Astrocyte (in vitro differentiated cells and primary cell): ENCODE data around the gene FAM78B. TPM values are rescaled to one million over a fixed set of nuclear protein-coding genes. Genes with fewer than 3 reads are reported as not detected.

Experiments used
- DNase-seq: peaks from one replicate; pipeline ENCODE4 v3.0.0-alpha.2; 2010; ENCODE audit warnings: low read depth
- FAIRE-seq: peaks from 2 replicates; lab custom pipeline; 2011; peaks lifted over from hg19 to GRCh38; lab: Jason Lieb, UNC
- H2AFZ ChIP-seq: 2 replicates; pipeline ENCODE4 v1.6.0; 2012; ENCODE audit warnings: low read depth, low read length, inconsistent platforms
- H3K27ac ChIP-seq: 2 replicates; pipeline ENCODE4 v1.5.1; 2011; ENCODE audit warnings: low read depth, low read length, inconsistent platforms
- H3K27me3 ChIP-seq: 2 replicates; pipeline ENCODE4 v1.6.0; 2011; ENCODE audit warnings: low read length, inconsistent platforms; ENCODE audit not compliant: insufficient read depth
- H3K36me3 ChIP-seq: 2 replicates; pipeline ENCODE4 v1.5.1; 2011; ENCODE audit warnings: low read length, inconsistent platforms; ENCODE audit not compliant: insufficient read depth
- H3K4me1 ChIP-seq: 2 replicates; pipeline ENCODE4 v1.5.1; 2011; ENCODE audit warnings: low read length, inconsistent platforms; ENCODE audit not compliant: insufficient read depth
- H3K4me2 ChIP-seq: 2 replicates; pipeline ENCODE4 v1.6.0; 2012; ENCODE audit warnings: low read length, inconsistent platforms
- H3K4me3 ChIP-seq: 2 replicates; pipeline ENCODE4 v1.5.1; 2011; ENCODE audit warnings: low read depth, mild to moderate bottlenecking, low read length, inconsistent platforms; ENCODE audit not compliant: insufficient read depth
- H3K79me2 ChIP-seq: 2 replicates; pipeline ENCODE4 v1.6.0; 2012; ENCODE audit warnings: mild to moderate bottlenecking, low read length, inconsistent platforms; ENCODE audit not compliant: insufficient read depth
- H3K9ac ChIP-seq: 2 replicates; pipeline ENCODE4 v1.6.0; 2012; ENCODE audit warnings: mild to moderate bottlenecking, low read length, inconsistent platforms
- H3K9me3 ChIP-seq: 2 replicates; pipeline ENCODE4 v1.5.1; 2012; ENCODE audit warnings: low read depth, mild to moderate bottlenecking, low read length, inconsistent platforms; ENCODE audit not compliant: insufficient read depth
- H4K20me1 ChIP-seq: 2 replicates; pipeline ENCODE4 v1.6.0; 2012; ENCODE audit warnings: low read length, inconsistent platforms; ENCODE audit not compliant: insufficient read depth
- H3K27ac Mint-ChIP-seq: one replicate; pipeline ENCODE4 v1.8.0; 2021; ENCODE audit warnings: mild to moderate bottlenecking, mixed read lengths; ENCODE audit not compliant: unreplicated experiment
- H3K27me3 Mint-ChIP-seq: one replicate; pipeline ENCODE4 v1.8.0; 2021; ENCODE audit warnings: low read depth, mixed read lengths; ENCODE audit not compliant: unreplicated experiment
- H3K36me3 Mint-ChIP-seq: one replicate; pipeline ENCODE4 v1.8.0; 2021; ENCODE audit warnings: low read depth, mixed read lengths; ENCODE audit not compliant: unreplicated experiment
- H3K4me1 Mint-ChIP-seq: one replicate; pipeline ENCODE4 v1.8.0; 2021; ENCODE audit warnings: low read depth, mixed read lengths; ENCODE audit not compliant: unreplicated experiment
- H3K4me3 Mint-ChIP-seq: one replicate; pipeline ENCODE4 v1.8.0; 2021; ENCODE audit warnings: mild to moderate bottlenecking, moderate library complexity, mixed read lengths; ENCODE audit not compliant: unreplicated experiment
- H3K9me3 Mint-ChIP-seq: one replicate; pipeline ENCODE4 v1.8.0; 2021; ENCODE audit warnings: mild to moderate bottlenecking, mixed read lengths; ENCODE audit not compliant: unreplicated experiment
- EZH2 ChIP-seq: IDR thresholded peaks from 2 replicates; pipeline ENCODE4 v1.6.1; 2012; ENCODE audit warnings: mild to moderate bottlenecking, low read length, inconsistent platforms; ENCODE audit not compliant: insufficient read depth
- total RNA-seq: library from RNA; stranded (reverse); gene quantifications from 2 replicates; pipeline ENCODE4 v1.2.1, GENCODE V29; 2021
- TF ChIP-seq, protein P1 (sequence below): IDR thresholded peaks from 2 replicates; pipeline ENCODE4 v1.5.1; 2011; ENCODE audit warnings: low read depth, mild to moderate bottlenecking, inconsistent platforms, low read length, moderate library complexity; ENCODE audit not compliant: insufficient read depth

FAM78B gene
- total RNA-seq, 1 donor from 2014 or later = 0.20 TPM

DNA sequence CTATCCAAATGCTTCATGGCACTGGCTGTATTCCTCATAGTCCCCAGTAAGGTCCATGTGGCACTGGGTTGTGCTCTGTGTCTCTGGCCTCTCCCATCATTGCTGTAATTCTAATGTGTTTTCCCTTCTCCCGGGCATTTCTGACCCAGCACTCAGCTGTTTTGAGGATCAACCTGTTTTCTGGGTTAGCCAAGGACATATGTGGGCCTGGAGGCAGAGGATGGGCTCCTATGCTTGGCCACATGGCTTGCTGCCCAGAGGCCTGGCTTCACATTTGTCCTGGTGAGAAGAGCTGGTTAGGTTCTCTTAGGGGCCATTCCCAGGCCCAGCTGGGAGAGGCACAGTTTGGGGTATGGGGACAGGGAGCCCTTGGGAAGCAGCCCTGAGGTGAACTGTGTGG, 103.1 kb downstream of the FAM78B start:
- Histone ChIP-seq H3K9ac (no peak overlapping the region), H3K9me3 (no peaks in the 10 kb centered on the region), H3K79me2 (no peaks in the 10 kb centered on the region), H3K27ac (no peak overlapping the region), H2AFZ (no peak overlapping the region), H3K36me3 (no peaks in the 10 kb centered on the region), H3K4me2 (no peak overlapping the region), H4K20me1 (no peaks in the 10 kb centered on the region), H3K4me3 (no peak overlapping the region), H3K4me1 (no peaks in the 10 kb centered on the region), H3K27me3 (no peaks in the 10 kb centered on the region)
- no peak for TF ChIP-seq EZH2
- TF ChIP-seq, protein P1, sequence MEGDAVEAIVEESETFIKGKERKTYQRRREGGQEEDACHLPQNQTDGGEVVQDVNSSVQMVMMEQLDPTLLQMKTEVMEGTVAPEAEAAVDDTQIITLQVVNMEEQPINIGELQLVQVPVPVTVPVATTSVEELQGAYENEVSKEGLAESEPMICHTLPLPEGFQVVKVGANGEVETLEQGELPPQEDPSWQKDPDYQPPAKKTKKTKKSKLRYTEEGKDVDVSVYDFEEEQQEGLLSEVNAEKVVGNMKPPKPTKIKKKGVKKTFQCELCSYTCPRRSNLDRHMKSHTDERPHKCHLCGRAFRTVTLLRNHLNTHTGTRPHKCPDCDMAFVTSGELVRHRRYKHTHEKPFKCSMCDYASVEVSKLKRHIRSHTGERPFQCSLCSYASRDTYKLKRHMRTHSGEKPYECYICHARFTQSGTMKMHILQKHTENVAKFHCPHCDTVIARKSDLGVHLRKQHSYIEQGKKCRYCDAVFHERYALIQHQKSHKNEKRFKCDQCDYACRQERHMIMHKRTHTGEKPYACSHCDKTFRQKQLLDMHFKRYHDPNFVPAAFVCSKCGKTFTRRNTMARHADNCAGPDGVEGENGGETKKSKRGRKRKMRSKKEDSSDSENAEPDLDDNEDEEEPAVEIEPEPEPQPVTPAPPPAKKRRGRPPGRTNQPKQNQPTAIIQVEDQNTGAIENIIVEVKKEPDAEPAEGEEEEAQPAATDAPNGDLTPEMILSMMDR = no peak
- H3K4me1 Mint-ChIP-seq = no peaks in the 10 kb centered on the region
- FAIRE-seq = no peak
- peaks cover 12% of the 10 kb centered on the region for H3K27me3 Mint-ChIP-seq
- H3K27ac Mint-ChIP-seq = no peak overlapping the region
- H3K4me3 Mint-ChIP-seq = no peak overlapping the region
- DNase-seq = no peak
- no peaks in the 10 kb centered on the region for H3K36me3 Mint-ChIP-seq
- no peaks in the 10 kb centered on the region for H3K9me3 Mint-ChIP-seq

DNA sequence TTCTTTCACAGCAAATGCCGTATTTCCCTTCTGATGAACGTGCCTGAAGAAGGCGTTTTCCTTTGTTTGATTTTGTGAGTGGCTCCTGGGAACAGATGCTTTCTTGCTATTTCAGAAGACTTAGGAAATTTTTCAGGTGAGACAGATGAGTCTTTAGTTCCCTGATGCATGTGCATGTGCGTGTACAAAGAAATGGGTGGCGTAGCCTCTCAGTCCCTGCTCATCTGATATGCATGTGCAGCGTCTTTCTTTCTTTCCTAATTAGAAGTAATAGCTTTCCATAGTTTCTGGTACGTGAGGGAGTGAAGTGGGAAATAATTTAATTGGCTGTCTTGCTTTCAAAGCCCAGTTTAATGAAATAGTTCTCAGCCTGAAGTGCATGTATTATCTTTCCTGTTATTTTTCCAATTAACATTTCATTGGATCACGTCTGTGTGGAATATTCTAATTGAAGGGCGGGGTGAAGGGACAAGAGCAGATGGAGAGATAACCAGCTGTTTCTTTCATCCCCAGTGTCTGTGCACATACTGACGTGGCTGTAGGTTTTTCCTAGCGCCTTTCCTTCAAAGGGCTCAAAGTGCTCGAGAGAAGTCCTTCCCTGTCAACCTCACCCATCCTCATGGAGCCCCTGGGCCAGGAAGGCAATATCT, 104.3 kb downstream of the FAM78B start:
- Mint-ChIP-seq H3K36me3 (no peaks in the 10 kb centered on the region), H3K27me3 (peaks cover 12% of the 10 kb centered on the region), H3K9me3 (no peaks in the 10 kb centered on the region), H3K27ac (no peak overlapping the region), H3K4me1 (no peaks in the 10 kb centered on the region), H3K4me3 (no peak overlapping the region)
- DNase-seq = no peak
- Histone ChIP-seq H3K27me3 (no peaks in the 10 kb centered on the region), H3K4me3 (no peak overlapping the region), H3K79me2 (no peaks in the 10 kb centered on the region), H3K4me1 (no peaks in the 10 kb centered on the region), H2AFZ (no peak overlapping the region), H3K36me3 (no peaks in the 10 kb centered on the region), H4K20me1 (no peaks in the 10 kb centered on the region), H3K27ac (no peak overlapping the region), H3K9me3 (no peaks in the 10 kb centered on the region), H3K4me2 (no peak overlapping the region), H3K9ac (no peak overlapping the region)
- no peak for TF ChIP-seq EZH2
- TF ChIP-seq, protein P1 = no peak
- FAIRE-seq = no peak

DNA sequence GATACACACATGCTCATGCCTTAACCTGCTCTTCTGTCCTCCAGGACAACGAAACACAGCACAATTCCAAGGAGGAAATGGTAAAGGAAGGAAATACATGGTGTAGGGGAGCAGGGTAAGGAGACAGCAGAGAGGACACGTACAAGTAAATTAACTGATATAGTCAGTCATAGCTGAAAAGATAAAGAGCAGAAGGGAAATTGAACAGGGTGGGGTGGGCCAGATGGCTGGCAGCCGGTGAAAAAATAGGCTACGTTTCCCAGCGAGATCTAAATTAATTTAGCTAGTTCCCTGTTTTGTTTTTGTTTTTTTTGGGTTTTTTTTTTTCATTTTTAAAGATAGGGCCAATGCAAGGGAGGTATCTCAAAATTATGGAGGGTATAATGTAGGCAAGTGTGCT, 109.2 kb downstream of the FAM78B start:
- DNase-seq = no peak
- H3K36me3 ChIP-seq = no peaks in the 10 kb centered on the region
- no peaks in the 10 kb centered on the region for H3K9me3 Mint-ChIP-seq
- H3K4me2 ChIP-seq = no peak overlapping the region
- peaks cover 13% of the 10 kb centered on the region for H3K27me3 Mint-ChIP-seq
- H3K9me3 ChIP-seq = no peaks in the 10 kb centered on the region
- no peaks in the 10 kb centered on the region for H3K79me2 ChIP-seq
- H3K27ac ChIP-seq = no peak overlapping the region
- H3K4me3 Mint-ChIP-seq = no peak overlapping the region
- no peaks in the 10 kb centered on the region for H3K4me1 Mint-ChIP-seq
- H3K27ac Mint-ChIP-seq = no peak overlapping the region
- H3K36me3 Mint-ChIP-seq = no peaks in the 10 kb centered on the region
- no peak for FAIRE-seq
- no peaks in the 10 kb centered on the region for H4K20me1 ChIP-seq
- TF ChIP-seq, protein P1 = no peak
- TF ChIP-seq EZH2 = no peak
- no peaks in the 10 kb centered on the region for H3K4me1 ChIP-seq
- H3K9ac ChIP-seq = no peak overlapping the region
- H3K4me3 ChIP-seq = no peak overlapping the region
- H3K27me3 ChIP-seq = no peaks in the 10 kb centered on the region
- H2AFZ ChIP-seq = no peak overlapping the region
